Testis (tissue), 3 donors: Measurements from ENCODE around the gene RIPOR3. TPM values are rescaled to one million over a fixed set of nuclear protein-coding genes. Genes with fewer than 3 reads are reported as not detected.

Experiments
- DNase-seq: peaks from one replicate; pipeline ENCODE4 v3.0.0-alpha.2; 2019
- H3K27ac ChIP-seq, 2 donors: fragments of 200-600 bp; sonication (generic); one replicate each; pipeline ENCODE4 v1.5.1; 2019
- H3K27me3 ChIP-seq: fragments of 200-600 bp; sonication (generic); one replicate; pipeline ENCODE4 v1.5.1; 2019
- H3K36me3 ChIP-seq: fragments of 200-600 bp; sonication (generic); one replicate; pipeline ENCODE4 v1.5.1; 2017; ENCODE audit warnings: low read depth; ENCODE audit errors: missing control alignments
- H3K4me1 ChIP-seq: fragments of 200-600 bp; sonication (generic); one replicate; pipeline ENCODE4 v1.5.1; 2019
- H3K4me3 ChIP-seq, 2 donors: fragments of 200-600 bp; sonication (generic); one replicate each; pipeline ENCODE4 v1.5.1; 2017 to 2019
- H3K9me3 ChIP-seq: fragments of 200-600 bp; sonication (generic); one replicate; pipeline ENCODE4 v1.5.1; 2017
- POLR2A ChIP-seq: fragments of 450-650 bp; IDR thresholded peaks from one replicate; pipeline ENCODE4 v1.6.1; 2017; ENCODE audit warnings: antibody characterized with exemption, mild to moderate bottlenecking, moderate library complexity
- WGBS, 2 donors: methylation state at CpG; one replicate each; pipeline ENCODE4 v1.1.5; 2018; 5-methylcytosine and 5-hydroxymethylcytosine counted together
- intact Hi-C: fragments of 100-400 bp; cut with DNase I; formaldehyde crosslinking; loops from one replicate; pipeline ENCODE4 v1.15.1; 2023; ENCODE audit warnings: low total_unique reads
- polyA plus RNA-seq: library from polyadenylated mRNA; stranded (reverse); fragments of 350-450 nt; fragmentation: Illumina TruSeq; extraction: RNeasy Lipid Tissue Mini Kit (QIAGEN cat#74804); gene quantifications from one replicate; pipeline ENCODE4 v1.2.3, GENCODE V29; 2014; ENCODE audit warnings: low read depth, low replicate concordance; ENCODE audit not compliant: insufficient read depth
- total RNA-seq, 2 donors: library from RNA; depleted of rRNA; stranded (reverse); fragments of >200 nt; gene quantifications; one replicate each; pipeline ENCODE4 v1.2.3, GENCODE V29; 2016
- TF ChIP-seq, protein P1 (sequence below), 3 experiments: fragments of 450-650 bp in 2 of 3; fragments of 200-600 bp in 1 of 3; sonication (generic) in 1 of 3; IDR thresholded peaks; one replicate each; pipeline ENCODE4 v1.5.1; 2016 to 2019; ENCODE audit warnings: antibody characterized with exemption in 3 of 3, mild to moderate bottlenecking in 2 of 3, moderate library complexity in 1 of 3

RIPOR3 gene
- total and polyA plus RNA-seq, 3 donors from 2014 or later = 11.3 to 26.9 (median 22.1) TPM

DNA sequence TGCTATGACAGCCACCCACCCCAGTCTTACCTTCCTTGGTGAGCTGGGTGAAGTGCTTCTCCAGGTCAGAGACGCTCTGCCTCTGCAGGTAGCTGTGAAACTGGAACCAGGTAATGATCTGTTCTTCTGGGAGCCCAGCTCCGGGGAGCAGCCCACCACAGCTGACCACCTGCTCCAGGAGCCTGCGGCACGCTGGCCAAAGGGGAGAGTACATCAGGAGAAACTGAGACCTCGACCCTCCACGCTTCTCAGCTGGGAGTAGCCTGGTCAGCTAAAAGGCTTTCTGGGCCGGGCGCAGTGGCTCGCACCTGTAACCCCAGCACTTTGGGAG is 98.4 kb downstream of the RIPOR3 start:
- Histone ChIP-seq H3K36me3 (no peaks in the 10 kb centered on the region), H3K9me3 (no peaks in the 10 kb centered on the region), H3K27ac (no peak overlapping the region), H3K4me3 (no peak overlapping the region), H3K27me3 (no peaks in the 10 kb centered on the region), H3K4me1 (peaks cover 15% of the 10 kb centered on the region)
- TF ChIP-seq, protein P1, sequence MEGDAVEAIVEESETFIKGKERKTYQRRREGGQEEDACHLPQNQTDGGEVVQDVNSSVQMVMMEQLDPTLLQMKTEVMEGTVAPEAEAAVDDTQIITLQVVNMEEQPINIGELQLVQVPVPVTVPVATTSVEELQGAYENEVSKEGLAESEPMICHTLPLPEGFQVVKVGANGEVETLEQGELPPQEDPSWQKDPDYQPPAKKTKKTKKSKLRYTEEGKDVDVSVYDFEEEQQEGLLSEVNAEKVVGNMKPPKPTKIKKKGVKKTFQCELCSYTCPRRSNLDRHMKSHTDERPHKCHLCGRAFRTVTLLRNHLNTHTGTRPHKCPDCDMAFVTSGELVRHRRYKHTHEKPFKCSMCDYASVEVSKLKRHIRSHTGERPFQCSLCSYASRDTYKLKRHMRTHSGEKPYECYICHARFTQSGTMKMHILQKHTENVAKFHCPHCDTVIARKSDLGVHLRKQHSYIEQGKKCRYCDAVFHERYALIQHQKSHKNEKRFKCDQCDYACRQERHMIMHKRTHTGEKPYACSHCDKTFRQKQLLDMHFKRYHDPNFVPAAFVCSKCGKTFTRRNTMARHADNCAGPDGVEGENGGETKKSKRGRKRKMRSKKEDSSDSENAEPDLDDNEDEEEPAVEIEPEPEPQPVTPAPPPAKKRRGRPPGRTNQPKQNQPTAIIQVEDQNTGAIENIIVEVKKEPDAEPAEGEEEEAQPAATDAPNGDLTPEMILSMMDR (IDR thresholded peaks at IDR 0.05) = no peak
- no peak for TF ChIP-seq POLR2A
- WGBS, 2 donors = 91 to 96% methylated on average over 4 to 9 of the region's 9 CpGs
- intact Hi-C loops = no loop called here
- no peak for DNase-seq

DNA sequence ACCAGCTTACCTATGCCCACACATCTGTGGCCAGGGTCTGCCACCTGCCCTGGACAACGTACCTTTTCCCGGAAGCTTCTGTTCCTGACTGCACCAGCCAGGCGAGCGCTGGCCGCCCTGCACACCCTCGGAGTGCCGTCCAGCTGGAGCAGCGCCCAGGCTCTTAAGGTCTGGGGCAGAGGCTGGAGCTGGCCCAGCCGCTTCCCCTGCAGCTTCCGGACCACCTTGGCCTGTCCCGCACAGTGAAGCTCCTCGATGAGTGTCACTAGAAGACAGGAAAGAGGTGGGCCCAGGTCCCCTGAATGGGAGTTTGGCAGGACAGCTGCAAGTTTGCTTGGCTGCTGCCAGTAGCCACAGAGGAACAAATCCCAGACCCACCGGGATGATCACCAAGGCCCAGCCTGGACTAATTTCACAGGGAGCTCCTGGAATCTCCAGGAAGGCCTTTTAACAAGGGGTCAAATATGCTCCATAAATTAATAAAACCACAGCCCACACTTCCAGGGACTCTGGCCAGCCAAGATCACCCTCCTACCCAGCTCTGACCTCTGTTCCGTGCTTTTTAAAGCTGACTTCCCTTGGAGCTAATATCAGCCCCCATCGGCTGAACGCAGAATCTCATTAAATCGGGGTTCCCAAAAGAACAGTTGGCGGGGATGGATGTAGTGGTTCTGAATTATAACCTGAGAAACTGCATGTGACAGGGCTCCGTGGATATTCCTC is 98.9 kb downstream of the RIPOR3 start:
- TF ChIP-seq, protein P1 (IDR thresholded peaks at IDR 0.05) = no peak
- TF ChIP-seq POLR2A = no peak
- DNase-seq = no peak
- Histone ChIP-seq H3K4me1 (peaks cover 15% of the 10 kb centered on the region), H3K27me3 (no peaks in the 10 kb centered on the region), H3K36me3 (no peaks in the 10 kb centered on the region), H3K4me3 (no peak overlapping the region), H3K9me3 (no peaks in the 10 kb centered on the region), H3K27ac (no peak overlapping the region)
- intact Hi-C loops = no loop called here
- 46% methylated on average over 12 to 19 of the region's 19 CpGs for WGBS, 2 donors

DNA sequence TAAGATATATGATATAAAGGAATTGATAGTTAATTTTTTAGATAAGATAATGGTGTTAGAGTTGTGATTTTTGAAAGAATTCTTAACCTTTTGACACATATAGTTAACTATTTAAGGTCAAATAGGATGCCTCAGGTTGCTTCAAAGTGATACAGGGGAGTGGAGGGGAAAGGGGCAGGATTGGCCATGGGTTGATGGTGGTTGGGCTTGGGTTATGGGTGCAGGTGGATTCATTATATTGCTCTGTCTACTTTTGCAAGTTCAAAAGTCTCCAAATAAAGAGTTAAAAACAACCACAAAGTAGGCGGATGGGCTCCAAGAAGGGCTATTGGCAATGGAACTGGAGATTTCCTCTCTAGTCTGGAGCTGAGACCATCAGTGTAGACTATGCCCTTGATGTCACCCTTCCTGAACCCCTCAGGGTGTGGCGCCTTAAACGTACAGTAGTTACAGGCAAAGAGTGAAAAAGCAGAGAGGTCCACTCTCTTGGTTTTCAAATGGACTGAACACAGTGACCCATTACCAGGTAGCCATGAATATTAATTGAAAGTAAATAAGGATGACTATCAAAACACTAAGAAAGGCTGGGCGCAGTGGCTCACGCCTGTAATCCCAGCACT is 100.0 kb downstream of the RIPOR3 start:
- H3K27ac ChIP-seq = no peak overlapping the region

DNA sequence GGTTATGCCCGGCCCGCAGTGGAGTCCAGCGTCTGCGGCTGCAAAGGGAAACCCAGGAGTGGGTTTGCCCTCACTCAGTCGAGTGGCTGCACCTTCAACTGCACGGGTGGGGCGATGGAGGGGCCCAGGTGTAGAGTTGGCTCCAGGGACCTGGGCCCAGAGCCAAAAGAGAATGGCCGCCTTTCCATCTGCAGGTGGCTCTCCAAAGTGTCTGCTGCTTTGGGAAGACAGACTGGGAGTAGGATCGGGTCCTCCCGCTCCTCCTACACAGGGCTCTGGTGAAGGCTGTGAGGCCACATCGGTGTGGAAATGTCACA is 101.0 kb downstream of the RIPOR3 start:
- peaks cover 8% of the 10 kb centered on the region for H3K4me1 ChIP-seq
- H3K27ac ChIP-seq = no peak overlapping the region
- no peak for DNase-seq
- TF ChIP-seq, protein P1 (IDR thresholded peaks at IDR 0.05) = no peak
- no peak for TF ChIP-seq POLR2A
- intact Hi-C loops = no loop called here
- no peaks in the 10 kb centered on the region for H3K27me3 ChIP-seq
- H3K9me3 ChIP-seq = no peaks in the 10 kb centered on the region
- H3K36me3 ChIP-seq = no peaks in the 10 kb centered on the region
- WGBS, 2 donors = 89 to 99% methylated on average over 9 to 11 of the region's 11 CpGs
- no peak overlapping the region for H3K4me3 ChIP-seq

More for the DNA sequence above, 100.0 kb downstream of the RIPOR3 start:
- no peak for DNase-seq
- Histone ChIP-seq H3K27me3 (no peaks in the 10 kb centered on the region), H3K36me3 (no peaks in the 10 kb centered on the region), H3K4me3 (no peak overlapping the region), H3K4me1 (peaks cover 14% of the 10 kb centered on the region), H3K9me3 (no peaks in the 10 kb centered on the region)
- TF ChIP-seq POLR2A = no peak
- TF ChIP-seq, protein P1 (IDR thresholded peaks at IDR 0.05) = no peak
- intact Hi-C loops = no loop called here
- WGBS, 2 donors = 87 to 90% methylated on average over 5 of the region's 5 CpGs
